ENCODE results near the gene EVX1.

The EVX1 gene

GRCh38 chr7:27242555-27243339 lies at the start of gene EVX1:
TSS of gene EVX1 (plus strand) at chr7:27242802. CDS start at chr7:27243031, 229 bp downstream.
- no peak for DNase-seq

DNA sequence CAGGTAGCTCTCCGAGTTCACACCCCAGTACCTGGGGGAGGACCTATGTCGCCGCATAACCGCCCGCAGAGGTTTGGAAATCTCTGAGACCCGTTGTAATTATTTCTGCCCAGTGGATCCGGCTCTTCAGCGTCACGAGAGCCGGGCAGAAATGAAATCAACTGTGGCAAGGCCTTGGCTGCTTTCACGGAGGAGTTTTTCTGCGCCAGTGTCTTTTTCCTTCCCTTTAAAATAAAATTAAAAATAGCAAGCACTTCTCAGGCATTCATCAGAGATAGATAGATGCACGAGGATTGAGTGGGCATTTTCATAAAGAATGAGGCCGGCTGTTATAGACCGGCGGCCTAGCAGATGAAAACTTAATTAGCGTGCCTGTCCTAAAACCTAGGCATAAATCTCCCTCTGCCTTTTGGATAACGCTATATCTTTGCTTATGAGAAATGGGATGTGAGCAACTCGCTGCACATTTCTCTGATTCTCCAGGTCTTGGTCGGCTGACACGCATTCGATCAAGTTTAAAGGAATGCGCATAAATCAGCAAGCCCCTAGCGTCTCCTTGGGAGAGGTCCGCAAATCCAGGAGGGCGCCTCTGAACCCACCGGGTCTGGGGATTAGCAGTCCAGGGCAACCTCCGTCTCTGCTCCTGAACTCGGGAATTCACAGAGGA lies 49.1 kb upstream of the EVX1 start:
- DNase-seq: no peak

DNA sequence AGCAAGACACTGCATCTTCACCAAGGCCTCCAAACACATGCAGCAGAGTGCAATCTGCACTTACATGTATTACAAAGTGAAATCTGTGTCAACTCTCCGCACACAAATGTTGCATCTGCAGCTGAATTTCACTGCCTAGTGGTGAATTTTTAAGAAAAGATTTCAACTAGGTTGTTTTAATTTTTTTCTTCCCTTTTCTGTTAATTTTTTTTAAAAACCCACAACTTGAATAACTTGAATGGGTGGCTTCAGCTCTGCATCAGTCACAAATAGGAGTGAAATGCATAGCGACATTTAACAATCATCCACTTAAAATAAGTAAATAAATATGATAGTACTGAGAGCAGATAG lies 48.6 kb upstream of the EVX1 start:
- no peak for DNase-seq

DNA sequence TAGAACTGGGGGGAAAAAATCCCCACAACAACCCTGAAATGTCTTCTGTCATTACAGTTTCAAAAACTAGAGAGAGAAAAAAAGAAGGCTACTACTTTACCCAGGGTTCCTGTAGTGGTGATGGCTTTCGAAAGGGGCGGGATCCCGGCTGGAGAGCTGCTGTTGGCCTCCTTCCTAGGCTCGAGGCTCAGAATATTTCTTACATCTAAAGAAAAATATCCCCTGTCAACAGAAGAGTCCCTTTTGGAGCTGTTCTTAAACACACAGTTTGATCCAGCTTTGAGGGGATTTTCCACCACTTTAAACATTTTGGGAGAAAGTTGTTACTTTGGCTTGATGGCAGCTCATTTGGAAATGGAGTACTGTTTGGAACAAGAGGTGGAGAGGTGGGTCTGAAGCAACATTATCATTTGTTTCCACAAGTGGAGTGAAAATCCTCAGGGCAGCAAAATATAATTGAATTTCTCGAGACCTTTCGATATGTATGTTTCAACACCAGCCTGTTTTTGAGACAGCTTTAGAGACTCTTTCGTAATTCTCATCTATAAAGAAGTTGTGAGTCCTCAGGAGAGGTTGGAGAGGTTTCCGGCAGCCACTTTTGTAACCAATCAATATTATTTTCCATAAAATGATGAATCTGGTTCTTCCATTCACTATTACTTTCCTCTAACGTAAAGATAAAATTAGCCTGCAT lies 47.8 kb upstream of the EVX1 start:
- no peak for DNase-seq

- no peak for DNase-seq
Measured at GRCh38 chr7:27196287-27196767, 46.3 kb upstream of the EVX1 start.

- DNase-seq: no peak
Measured at GRCh38 chr7:27197137-27198042, 45.2 kb upstream of the EVX1 start.

DNA sequence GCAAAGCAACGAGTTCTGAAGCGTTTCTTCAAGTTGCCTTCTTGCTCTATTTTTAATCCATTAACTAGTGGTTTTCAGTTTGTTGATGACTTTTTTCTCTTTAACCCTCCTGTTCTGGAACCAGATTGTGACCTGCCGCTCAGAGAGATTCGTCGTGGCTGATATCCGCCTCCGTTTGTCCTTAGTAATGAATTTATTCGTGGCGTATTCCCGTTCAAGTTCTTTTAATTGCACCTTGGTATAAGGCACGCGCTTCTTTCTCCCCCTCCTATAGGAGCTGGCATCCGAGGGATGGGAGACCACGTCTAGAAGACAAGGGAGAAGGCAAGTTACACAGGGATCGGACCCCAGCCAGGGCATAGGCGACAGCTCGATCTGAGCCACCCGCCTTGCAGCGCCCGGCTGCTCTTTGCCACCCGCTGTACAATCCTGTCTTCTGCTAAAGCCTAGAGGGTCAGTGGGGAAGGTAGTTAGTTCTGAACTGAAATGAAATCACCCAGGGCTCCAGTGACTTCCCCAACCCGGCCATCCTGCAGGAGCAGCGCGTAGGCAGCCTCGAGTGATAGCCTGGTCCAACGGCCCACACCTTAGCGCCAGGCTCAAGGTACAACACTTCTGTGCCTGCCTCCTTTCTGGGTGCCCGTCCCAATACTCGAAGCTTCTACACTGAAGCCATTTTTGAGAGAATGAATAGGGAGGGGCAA lies 44.3 kb upstream of the EVX1 start:
- DNase-seq: no peak

- DNase-seq: no peak
Measured at GRCh38 chr7:27198871-27199801, 43.5 kb upstream of the EVX1 start.

- no peak for DNase-seq
Measured at GRCh38 chr7:27199849-27200760, 42.5 kb upstream of the EVX1 start, which contains the start of gene HOXA13. TSS of gene HOXA13 (minus strand) at chr7:27200091. CDS start at chr7:27200077, 14 bp downstream.

GRCh38 chr7:27200761-27201579 lies 41.6 kb upstream of the EVX1 start:
- DNase-seq: no peak

GRCh38 chr7:27201580-27202017 lies 41.0 kb upstream of the EVX1 start:
- DNase-seq: no peak

- no peak for DNase-seq
Measured at GRCh38 chr7:27202018-27202861, 40.4 kb upstream of the EVX1 start.

DNA sequence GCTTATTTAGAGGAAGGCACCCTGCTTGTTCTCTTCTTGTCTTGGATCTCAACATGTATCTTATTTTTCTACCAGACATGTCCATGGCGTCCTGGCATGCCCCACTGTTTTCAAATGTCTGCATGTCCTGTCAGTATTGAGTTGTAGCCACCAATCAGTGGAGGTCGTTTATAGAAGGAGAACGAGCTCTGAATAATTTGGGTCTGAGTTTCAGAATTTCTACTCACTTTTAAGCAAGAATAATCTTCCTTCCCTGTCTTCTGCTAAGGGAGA lies 39.8 kb upstream of the EVX1 start:
- DNase-seq: no peak

DNA sequence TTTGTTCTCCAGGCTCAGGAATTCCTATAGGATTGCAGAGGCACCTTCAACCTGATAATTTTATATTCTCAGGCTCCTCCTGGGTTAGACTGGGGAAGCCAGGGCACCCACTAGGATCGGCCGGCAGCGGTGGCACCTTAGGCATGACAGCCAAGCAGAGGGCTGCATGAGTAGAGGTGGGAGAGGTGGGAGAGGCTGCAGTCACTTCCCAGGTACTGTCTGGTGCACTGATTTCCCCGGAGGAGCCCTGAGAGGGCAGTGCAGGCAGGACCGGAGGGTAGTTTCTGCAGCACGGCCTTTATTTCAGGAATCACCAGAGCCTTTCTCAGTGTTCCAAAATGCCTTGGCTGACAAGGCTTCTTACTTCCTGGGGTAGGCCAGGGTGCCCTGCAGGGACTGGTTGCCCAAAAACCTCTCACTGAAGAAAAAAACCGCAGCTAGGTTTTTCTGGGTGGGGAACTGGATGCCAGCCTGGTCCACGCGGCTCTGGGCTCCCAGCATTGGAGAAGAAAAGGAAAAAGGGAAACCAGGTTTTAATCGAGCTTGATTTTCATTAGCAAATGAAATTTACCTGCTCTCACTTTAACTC lies 39.1 kb upstream of the EVX1 start:
- no peak for DNase-seq

- no peak for DNase-seq
Measured at GRCh38 chr7:27203964-27204594, 38.5 kb upstream of the EVX1 start.

- no peak for DNase-seq
Measured at GRCh38 chr7:27204851-27205322, 37.7 kb upstream of the EVX1 start.
